ENCODE measurements around the gene GTF2F2.

Gene GTF2F2

GRCh38 chr13:45206340-45206739 lies 86.0 kb downstream of the GTF2F2 start:
- H3K4me3 ChIP-seq (ENCODE audit: low read depth, low read length): no peak overlapping the region
- peak; percentile 92 for DNase-seq (ENCODE audit: low read depth, low spot score)
- no peak for TF ChIP-seq CTCF (IDR thresholded peaks at IDR 0.05; ENCODE audit: low read depth, low read length)
- in situ Hi-C loops (cut with HindIII; ENCODE audit: low sequenced_read_pairs): no loop called here

GRCh38 chr13:45207319-45207718 lies 87.0 kb downstream of the GTF2F2 start:
- no peak for DNase-seq (ENCODE audit: low read depth, low spot score)
- in situ Hi-C loops (cut with HindIII; ENCODE audit: low sequenced_read_pairs): no loop called here
- TF ChIP-seq CTCF (IDR thresholded peaks at IDR 0.05; ENCODE audit: low read depth, low read length): no peak
- no peak overlapping the region for H3K4me3 ChIP-seq (ENCODE audit: low read depth, low read length)

- no peak for TF ChIP-seq CTCF (IDR thresholded peaks at IDR 0.05; ENCODE audit: low read depth, low read length)
Measured at GRCh38 chr13:45208132-45208531, 87.8 kb downstream of the GTF2F2 start.

GRCh38 chr13:45209229-45209628 lies 88.9 kb downstream of the GTF2F2 start:
- no peak for DNase-seq (ENCODE audit: low read depth, low spot score)
- in situ Hi-C loops (cut with HindIII; ENCODE audit: low sequenced_read_pairs): no loop called here
- H3K4me3 ChIP-seq (ENCODE audit: low read depth, low read length): no peak overlapping the region
- TF ChIP-seq CTCF (IDR thresholded peaks at IDR 0.05; ENCODE audit: low read depth, low read length): no peak

More at GRCh38 chr13:45208132-45208531, 87.8 kb downstream of the GTF2F2 start:
- H3K4me3 ChIP-seq (ENCODE audit: low read depth, low read length): no peak overlapping the region
- in situ Hi-C loops (cut with HindIII; ENCODE audit: low sequenced_read_pairs): no loop called here
- no peak for DNase-seq (ENCODE audit: low read depth, low spot score)

GRCh38 chr13:45215392-45216077 lies 95.2 kb downstream of the GTF2F2 start:
- TF ChIP-seq CTCF (IDR thresholded peaks at IDR 0.05; ENCODE audit: low read depth, low read length): no peak
- in situ Hi-C loops (cut with HindIII; ENCODE audit: low sequenced_read_pairs): no loop called here
- no peak overlapping the region for H3K4me3 ChIP-seq (ENCODE audit: low read depth, low read length)
- DNase-seq (ENCODE audit: low read depth, low spot score): no peak

GRCh38 chr13:45216193-45216592 lies 95.9 kb downstream of the GTF2F2 start:
- no peak overlapping the region for H3K4me3 ChIP-seq (ENCODE audit: low read depth, low read length)
- DNase-seq (ENCODE audit: low read depth, low spot score): no peak
- in situ Hi-C loops (cut with HindIII; ENCODE audit: low sequenced_read_pairs): no loop called here
- no peak for TF ChIP-seq CTCF (IDR thresholded peaks at IDR 0.05; ENCODE audit: low read depth, low read length)
